K562 (cell line): Measurements from ENCODE around the gene SON. TPM values are rescaled to one million over a fixed set of nuclear protein-coding genes. Genes with fewer than 3 reads are reported as not detected.
A peak's percentile ranks its signal among the peaks of the same experiment; 100 is the strongest.

ENCODE experiments used
- DIDO1 ChIP-seq: fragments of 450-650 bp; IDR thresholded peaks from 2 replicates; pipeline ENCODE4 v1.6.1; 2016; ENCODE audit warnings: low read depth, missing biosample characterization, missing genetic modification characterization
- GATAD2B ChIP-seq: fragments of 450-650 bp; IDR thresholded peaks from 2 replicates; pipeline ENCODE4 v1.6.1; 2017; ENCODE audit warnings: mild to moderate bottlenecking, borderline replicate concordance
- ILK ChIP-seq: fragments of 450-650 bp; IDR thresholded peaks from 2 replicates; pipeline ENCODE4 v1.6.1; 2016; ENCODE audit warnings: missing genetic modification characterization, low read depth, mild to moderate bottlenecking, missing compliant biosample characterization, moderate library complexity, borderline replicate concordance
- KAT7 ChIP-seq: sonication (generic); formaldehyde crosslinking; IDR thresholded peaks from 2 replicates; pipeline ENCODE4 v1.8.0; 2022; ENCODE audit warnings: missing genetic modification reagents, mild to moderate bottlenecking, borderline replicate concordance
- LCOR ChIP-seq: sonication (generic); formaldehyde crosslinking; IDR thresholded peaks from 2 replicates; pipeline ENCODE4 v1.8.0; 2022; ENCODE audit warnings: mild to moderate bottlenecking, missing genetic modification reagents
- MEIS2 ChIP-seq: fragments of 450-650 bp; IDR thresholded peaks from 2 replicates; pipeline ENCODE4 v1.6.1; 2014; ENCODE audit warnings: mild to moderate bottlenecking; ENCODE audit not compliant: partially characterized antibody
- OTX1 ChIP-seq: fragments of 450-650 bp; formaldehyde crosslinking; IDR thresholded peaks from 2 replicates; pipeline ENCODE4 v1.4.0; 2022; ENCODE audit warnings: mild to moderate bottlenecking
- RBM22 ChIP-seq: fragments of 200-400 bp; formaldehyde crosslinking; IDR thresholded peaks from 2 replicates; pipeline ENCODE4 v1.6.1; 2018; ENCODE audit warnings: low read length, low read depth; ENCODE audit not compliant: poor library complexity, severe bottlenecking
- SMARCB1 ChIP-seq: IDR thresholded peaks from 2 replicates; pipeline ENCODE4 v1.6.1; 2011; ENCODE audit warnings: improper control_type of control experiment, low read depth; ENCODE audit not compliant: insufficient read length
- ZNF444 ChIP-seq: fragments of 250-450 bp; sonication (Bioruptor Pico); IDR thresholded peaks from 2 replicates; pipeline ENCODE4 v1.4.0; 2020; ENCODE audit warnings: mild to moderate bottlenecking, moderate library complexity
- ZNF780A ChIP-seq: fragments of 250-450 bp; sonication (Bioruptor Pico); IDR thresholded peaks from 2 replicates; pipeline ENCODE4 v1.5.0; 2021; ENCODE audit warnings: mild to moderate bottlenecking
- ZSCAN29 ChIP-seq: fragments of 450-650 bp; IDR thresholded peaks from 2 replicates; pipeline ENCODE4 v1.6.1; 2017
- polyA plus RNA-seq, 8 experiments: library from polyadenylated mRNA; depleted of rRNA in 4 of 8; stranded (reverse) in 5 of 8; unstranded in 3 of 8; fragments of >200 nt; fragmentation: Nextera tagmentation in 2 of 8; fragmentation: Illumina TruSeq in 1 of 8; extraction: Ambion mirVana in 2 of 8; extraction: Trizol in 1 of 8; gene quantifications; 2 replicates each; pipeline versions ENCODE4 v1.2.1 to v1.2.3, GENCODE V29; 2011 to 2014; ENCODE audit warnings: inconsistent platforms in 1 of 8, missing spikeins in 1 of 8
- total RNA-seq, 7 experiments: library from RNA; depleted of rRNA in 6 of 7; stranded (reverse); fragments of >200 nt in 6 of 7; fragmentation: Illumina TruSeq in 2 of 7; extraction: Trizol in 2 of 7; gene quantifications; 2 replicates each; pipeline versions ENCODE4 v1.2.1 to v1.2.3, GENCODE V29; 2011 to 2021; ENCODE audit warnings: low replicate concordance in 1 of 7
- TF ChIP-seq, protein P1 (sequence below): fragments of 450-650 bp; IDR thresholded peaks from 2 replicates; pipeline ENCODE4 v1.6.1; 2016
- TF ChIP-seq, protein P2 (sequence below): sonication (generic); formaldehyde crosslinking; IDR thresholded peaks from 2 replicates; pipeline ENCODE4 v1.4.0; 2020; ENCODE audit warnings: mild to moderate bottlenecking, missing genetic modification reagents

Gene SON
- total and polyA plus RNA-seq, 9 of the 15 experiments (the other 6 are each of a cell fraction or from before 2014, with no cell fraction given) = 105 to 742 (median 187) TPM

DNA sequence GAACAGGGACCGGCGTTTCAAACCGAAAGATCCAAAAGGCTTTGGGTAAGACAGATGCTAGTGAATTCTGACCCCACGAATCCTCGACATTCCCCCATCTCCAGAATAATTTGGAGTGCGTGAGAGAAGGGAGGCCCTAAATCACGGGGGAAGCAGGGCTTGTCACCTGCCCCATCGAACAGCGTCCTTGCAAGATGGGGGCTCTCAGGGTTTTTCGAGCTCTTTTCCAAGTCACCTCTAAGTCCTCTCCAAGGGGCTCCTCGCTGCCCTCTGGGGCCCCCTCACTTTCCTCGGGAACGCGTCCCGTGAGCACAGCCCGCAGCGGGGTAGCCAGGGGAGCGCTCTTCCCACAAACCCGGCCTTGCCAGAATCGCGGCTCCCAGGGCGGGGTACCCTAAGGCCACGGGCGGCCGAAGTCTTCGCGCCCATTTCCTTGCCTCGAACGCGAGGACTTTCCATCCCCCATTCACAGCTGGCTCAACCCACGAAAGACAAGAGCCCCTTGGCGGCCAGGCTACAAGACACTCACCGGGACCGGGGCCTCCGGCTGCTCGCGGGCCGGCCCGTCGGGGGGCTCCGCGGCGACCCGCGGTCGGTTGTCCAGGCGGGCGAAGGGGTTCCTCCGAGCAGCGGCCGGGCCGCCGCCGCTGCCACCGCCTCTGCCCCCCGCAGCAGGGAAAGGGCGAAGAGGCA lies 45.1 kb downstream of the SON start (continued):
- TF ChIP-seq, protein P1, sequence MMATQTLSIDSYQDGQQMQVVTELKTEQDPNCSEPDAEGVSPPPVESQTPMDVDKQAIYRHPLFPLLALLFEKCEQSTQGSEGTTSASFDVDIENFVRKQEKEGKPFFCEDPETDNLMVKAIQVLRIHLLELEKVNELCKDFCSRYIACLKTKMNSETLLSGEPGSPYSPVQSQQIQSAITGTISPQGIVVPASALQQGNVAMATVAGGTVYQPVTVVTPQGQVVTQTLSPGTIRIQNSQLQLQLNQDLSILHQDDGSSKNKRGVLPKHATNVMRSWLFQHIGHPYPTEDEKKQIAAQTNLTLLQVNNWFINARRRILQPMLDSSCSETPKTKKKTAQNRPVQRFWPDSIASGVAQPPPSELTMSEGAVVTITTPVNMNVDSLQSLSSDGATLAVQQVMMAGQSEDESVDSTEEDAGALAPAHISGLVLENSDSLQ = peak; percentile 31; the same call in 1 of the 2 replicates
- TF ChIP-seq DIDO1 (tag) (no peak), ZNF444 (CRISPR knock-in tag) (peak; percentile 41; the same call in 1 of the 2 replicates), SMARCB1 (peak; percentile 7), RBM22 (peak; percentile 94), GATAD2B (peak; percentile 91), LCOR (CRISPR knock-in tag) (peak; percentile 61; the same call in 1 of the 2 replicates), KAT7 (CRISPR knock-in tag) (0 out of 2 replicates have a peak, but pooled peaks have one; percentile 37), OTX1 (0 out of 2 replicates have a peak, but pooled peaks have one; percentile 46), ZSCAN29 (no peak; the same call in 1 of the 2 replicates), ZNF780A (CRISPR knock-in tag) (no peak), ILK (tag) (no peak), MEIS2 (peak; percentile 58)
- TF ChIP-seq, protein P2, sequence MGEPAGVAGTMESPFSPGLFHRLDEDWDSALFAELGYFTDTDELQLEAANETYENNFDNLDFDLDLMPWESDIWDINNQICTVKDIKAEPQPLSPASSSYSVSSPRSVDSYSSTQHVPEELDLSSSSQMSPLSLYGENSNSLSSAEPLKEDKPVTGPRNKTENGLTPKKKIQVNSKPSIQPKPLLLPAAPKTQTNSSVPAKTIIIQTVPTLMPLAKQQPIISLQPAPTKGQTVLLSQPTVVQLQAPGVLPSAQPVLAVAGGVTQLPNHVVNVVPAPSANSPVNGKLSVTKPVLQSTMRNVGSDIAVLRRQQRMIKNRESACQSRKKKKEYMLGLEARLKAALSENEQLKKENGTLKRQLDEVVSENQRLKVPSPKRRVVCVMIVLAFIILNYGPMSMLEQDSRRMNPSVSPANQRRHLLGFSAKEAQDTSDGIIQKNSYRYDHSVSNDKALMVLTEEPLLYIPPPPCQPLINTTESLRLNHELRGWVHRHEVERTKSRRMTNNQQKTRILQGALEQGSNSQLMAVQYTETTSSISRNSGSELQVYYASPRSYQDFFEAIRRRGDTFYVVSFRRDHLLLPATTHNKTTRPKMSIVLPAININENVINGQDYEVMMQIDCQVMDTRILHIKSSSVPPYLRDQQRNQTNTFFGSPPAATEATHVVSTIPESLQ (CRISPR knock-in tag) = peak; percentile 85; the same call in 1 of the 2 replicates
